ENCODE measurements around the gene SLC24A4.
"Not testable (repeated sequence)": the region's sequence is repeated elsewhere in the genome, so short reads cannot be mapped to it uniquely, and the experiment has no call there.

Gene SLC24A4

GRCh38 chr14:92400579-92401444 lies 77.8 kb downstream of the SLC24A4 start:
- no peak for DNase-seq (ENCODE audit: low read depth in 1 of 2, low spot score in 1 of 2)

DNA sequence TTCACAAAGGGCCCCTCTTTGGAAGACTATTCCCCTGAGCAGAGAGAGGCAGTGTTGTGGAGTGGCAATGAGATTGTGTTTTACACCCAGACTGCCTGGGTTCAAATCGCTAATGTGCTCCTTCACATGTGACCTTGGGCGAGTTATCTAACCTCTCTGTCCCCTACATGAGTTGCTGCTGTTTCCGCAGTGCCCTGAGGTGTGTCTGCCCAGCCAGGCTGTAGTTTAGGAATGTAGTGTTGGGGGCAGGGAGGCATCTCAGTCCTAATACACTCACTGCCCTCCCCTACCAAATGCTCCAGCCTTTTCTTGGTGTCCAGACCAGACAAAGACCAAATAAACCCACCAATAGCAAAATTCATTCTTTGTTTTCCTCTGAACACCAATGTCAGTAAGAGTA lies 78.6 kb downstream of the SLC24A4 start:
- DNase-seq (ENCODE audit: low read depth in 1 of 2, low spot score in 1 of 2): no peak

DNA sequence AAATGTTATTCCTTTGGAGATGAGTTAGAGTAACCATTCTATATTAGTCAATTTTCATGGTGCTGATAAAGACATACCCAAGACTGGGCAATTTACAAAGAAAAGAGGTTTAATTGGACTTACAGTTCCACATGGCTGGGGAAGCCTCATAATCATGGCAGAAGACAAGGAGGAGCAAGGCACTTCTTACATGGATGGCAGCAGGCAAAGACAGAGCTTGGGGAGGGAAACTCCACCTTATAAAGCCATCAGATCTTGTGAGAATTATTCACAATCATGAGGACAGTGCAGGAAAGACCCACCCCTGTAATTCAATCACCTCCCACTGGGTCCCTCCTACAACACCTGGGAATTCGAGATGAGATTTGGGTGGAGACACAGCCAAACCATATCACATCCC lies 79.5 kb downstream of the SLC24A4 start:
- not testable (repeated sequence) for DNase-seq (ENCODE audit: low read depth in 1 of 2, low spot score in 1 of 2)

- no peak for DNase-seq (ENCODE audit: low read depth in 1 of 2, low spot score in 1 of 2)
Measured at GRCh38 chr14:92404018-92404417, 81.1 kb downstream of the SLC24A4 start.

GRCh38 chr14:92404421-92404820 lies 81.5 kb downstream of the SLC24A4 start:
- no peak for DNase-seq (ENCODE audit: low read depth in 1 of 2, low spot score in 1 of 2)

DNA sequence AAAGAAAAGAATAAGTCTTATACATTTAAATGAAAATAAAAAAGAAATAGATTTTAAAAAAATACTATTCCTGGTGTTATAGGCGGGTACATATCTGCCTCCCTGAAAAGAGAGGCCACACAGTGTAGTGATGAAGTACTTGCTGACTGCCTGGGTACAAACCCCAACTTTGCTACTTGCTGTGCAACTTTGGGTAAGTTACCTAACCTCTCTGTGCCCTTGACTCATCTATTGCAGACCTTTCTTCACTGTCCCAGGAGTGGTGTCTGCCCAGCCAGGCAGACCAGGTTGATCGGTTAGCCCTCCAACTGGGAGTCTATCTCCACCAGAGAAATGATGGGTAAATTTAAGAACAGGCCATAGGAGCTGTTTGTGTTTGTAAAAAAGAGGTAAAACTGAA lies 82.0 kb downstream of the SLC24A4 start:
- no peak for DNase-seq (ENCODE audit: low read depth in 1 of 2, low spot score in 1 of 2)

DNA sequence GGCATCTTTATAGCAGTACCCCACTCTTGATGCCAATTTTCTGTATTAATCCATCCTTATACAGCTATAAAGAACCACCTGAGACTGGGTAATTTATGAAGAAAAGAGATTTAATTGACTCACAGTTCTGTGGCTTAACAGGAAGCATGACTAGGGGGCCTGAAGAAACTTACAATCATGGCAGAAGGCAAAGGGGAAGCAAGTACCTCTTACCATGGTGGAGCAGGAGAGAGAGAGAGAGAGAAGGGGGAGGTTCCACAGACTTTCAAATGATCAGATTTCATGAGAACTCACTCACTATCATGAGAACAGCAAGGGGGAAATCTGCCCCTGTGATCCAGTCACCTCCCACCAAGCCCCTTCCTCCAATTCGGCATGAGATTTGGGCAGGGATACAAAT lies 84.4 kb downstream of the SLC24A4 start:
- DNase-seq (ENCODE audit: low read depth in 1 of 2, low spot score in 1 of 2): no peak

DNA sequence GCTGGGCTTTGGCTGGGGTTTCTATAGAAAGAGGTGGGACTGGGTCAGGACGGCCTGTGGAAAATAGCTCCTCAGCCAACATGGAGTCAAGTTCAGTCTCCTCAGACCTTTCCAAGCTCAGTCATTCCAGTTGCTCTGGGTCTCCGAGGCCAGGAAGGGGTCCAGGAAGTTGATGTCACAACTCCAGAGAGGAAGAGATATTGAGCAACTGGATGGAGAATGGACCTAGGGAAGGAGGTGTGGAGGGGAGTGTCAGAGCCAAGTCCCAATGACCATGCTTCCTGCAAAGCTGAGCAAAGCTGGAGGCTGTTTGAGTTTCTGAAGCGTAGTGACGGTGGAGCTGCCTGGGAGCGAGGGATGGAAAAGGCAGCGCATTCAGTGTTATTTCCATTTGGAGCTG lies 86.1 kb downstream of the SLC24A4 start:
- no peak for DNase-seq (ENCODE audit: low read depth in 1 of 2, low spot score in 1 of 2)

DNA sequence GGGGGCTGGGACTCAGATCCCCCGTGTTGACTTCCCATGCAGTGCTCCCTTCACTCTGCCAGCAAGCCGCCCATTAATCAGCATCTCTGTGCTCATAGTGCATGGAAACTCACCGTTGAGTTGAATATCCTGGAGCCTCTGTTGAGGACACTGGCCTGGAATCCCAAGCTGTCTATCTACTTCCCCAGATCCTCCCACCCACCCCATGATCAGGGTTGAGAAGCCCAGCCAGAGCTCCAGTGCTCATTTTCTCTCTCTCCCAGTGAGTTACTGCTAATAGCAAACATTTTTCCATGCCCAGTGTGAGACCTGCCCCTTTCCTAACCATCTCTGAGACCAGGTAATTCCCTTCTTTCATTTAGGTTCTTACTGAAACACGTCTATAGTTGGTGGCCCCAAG lies 88.2 kb downstream of the SLC24A4 start:
- no peak for DNase-seq (ENCODE audit: low read depth in 1 of 2, low spot score in 1 of 2)

GRCh38 chr14:92411941-92412340 lies 89.0 kb downstream of the SLC24A4 start:
- no peak for DNase-seq (ENCODE audit: low read depth in 1 of 2, low spot score in 1 of 2)

DNA sequence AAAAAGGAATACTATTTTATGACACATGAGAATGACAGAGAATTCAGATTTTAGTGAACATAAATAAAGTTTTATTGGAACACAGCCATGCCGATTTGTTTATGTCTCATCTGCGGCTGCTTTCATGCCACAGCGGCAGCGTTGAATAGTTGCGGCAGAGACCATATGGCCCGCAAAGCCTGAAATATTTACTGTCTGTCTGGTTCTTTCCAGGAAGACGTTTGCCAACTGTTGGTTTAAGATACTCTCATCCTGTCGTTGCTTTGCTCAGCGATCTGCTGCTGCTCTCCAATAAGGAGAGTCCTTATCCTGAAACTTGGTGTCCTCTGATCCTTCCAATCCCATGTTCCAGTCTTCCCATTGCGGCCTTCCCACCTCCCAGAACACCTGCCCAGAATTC lies 89.9 kb downstream of the SLC24A4 start:
- DNase-seq (ENCODE audit: low read depth in 1 of 2, low spot score in 1 of 2): no peak

DNA sequence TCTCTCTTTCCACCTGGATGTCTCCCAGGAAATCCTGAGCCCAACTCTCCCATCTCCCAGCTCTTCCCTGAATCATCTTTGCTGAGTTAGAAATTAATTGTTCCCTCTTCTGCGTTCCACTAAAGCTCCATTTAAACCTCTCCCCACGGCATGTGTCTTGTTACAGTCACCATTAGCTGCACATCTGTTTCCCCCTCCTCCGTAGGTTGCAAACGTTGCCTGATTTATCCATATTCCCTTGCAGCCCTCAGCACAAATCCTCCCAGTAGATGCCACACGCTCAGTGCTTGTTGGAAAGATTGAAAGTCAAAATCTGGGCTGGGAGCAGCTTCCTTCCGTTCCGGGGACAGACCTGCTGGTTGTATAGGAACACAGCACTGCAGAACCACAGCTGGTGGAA lies 90.4 kb downstream of the SLC24A4 start:
- no peak for DNase-seq (ENCODE audit: low read depth in 1 of 2, low spot score in 1 of 2)

DNA sequence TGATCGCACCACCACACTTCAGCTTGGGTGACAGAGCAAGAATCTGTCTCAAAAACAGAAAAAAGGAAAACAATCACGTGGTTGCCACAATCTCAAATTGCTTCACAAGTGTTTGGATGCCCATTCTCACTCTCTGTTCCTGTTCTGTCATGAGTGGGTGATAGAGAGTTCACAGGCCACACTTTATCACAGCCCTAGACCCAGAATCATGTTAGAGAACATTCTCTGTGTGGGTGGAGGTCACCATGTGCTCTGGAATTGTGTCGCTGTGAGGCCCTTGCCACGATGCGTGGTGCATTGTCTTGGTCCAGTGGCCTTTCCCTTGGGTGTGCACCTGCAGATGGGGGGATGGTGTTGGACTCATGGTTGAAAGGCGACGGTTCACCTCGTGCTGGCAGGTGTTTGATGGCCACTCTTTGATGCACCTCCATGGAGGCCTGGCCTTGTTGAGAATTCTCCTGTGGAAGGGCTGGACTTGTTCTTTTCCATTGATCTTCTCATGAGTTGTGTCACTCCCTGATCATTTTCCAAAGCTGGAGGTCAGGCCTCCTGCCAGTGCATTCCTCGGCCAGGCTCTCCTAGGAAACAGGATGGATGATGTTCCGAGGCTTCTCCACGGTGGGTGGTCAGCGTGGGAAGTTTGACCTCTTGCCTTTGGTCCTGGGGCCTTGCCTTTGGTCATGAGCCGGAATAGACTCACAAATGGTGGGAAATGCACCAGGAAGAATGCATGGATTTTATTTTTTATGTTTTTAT lies 91.9 kb downstream of the SLC24A4 start:
- no peak for DNase-seq (ENCODE audit: low read depth in 1 of 2, low spot score in 1 of 2)

GRCh38 chr14:92415969-92416368 lies 93.0 kb downstream of the SLC24A4 start:
- no peak for DNase-seq (ENCODE audit: low read depth in 1 of 2, low spot score in 1 of 2)

DNA sequence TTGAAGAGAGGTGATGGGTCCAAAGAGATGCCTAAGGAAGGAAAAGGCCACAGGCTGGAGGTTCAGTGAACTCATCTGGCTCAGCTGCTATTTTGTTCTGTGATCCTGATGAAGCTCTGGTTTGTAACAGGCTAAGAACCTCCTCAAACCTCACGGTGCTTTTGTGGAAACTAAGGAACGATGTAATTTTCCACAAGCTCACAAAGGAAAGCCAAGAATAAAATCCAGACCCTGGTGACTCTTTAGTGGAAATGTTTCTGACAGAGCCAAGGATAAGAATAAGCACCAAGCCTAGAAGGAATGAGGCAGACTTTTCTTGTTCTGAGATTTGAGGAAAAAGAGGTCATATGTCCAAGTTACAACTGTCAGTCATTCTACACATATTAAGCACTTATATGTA lies 93.6 kb downstream of the SLC24A4 start:
- DNase-seq (ENCODE audit: low read depth in 1 of 2, low spot score in 1 of 2): no peak

DNA sequence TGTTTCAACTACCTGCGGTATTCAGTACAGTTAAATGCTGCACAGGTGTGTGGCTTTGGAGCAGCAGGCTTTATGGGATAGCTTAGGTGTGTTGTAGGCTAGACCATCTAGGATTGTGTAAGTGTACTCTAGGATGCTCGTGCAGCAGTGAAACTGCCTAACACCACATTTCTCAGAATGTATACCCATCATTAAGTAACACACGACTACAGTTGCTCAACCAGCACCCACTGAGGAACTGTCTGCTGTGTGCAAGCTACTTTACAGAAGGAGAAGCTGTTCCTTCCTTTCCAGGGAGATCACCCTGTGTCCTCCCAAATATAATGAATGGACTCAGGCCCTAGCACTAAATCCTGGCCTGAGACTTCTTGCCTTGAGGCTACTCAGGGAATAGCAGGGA lies 94.8 kb downstream of the SLC24A4 start:
- DNase-seq (ENCODE audit: low read depth in 1 of 2, low spot score in 1 of 2): no peak

DNA sequence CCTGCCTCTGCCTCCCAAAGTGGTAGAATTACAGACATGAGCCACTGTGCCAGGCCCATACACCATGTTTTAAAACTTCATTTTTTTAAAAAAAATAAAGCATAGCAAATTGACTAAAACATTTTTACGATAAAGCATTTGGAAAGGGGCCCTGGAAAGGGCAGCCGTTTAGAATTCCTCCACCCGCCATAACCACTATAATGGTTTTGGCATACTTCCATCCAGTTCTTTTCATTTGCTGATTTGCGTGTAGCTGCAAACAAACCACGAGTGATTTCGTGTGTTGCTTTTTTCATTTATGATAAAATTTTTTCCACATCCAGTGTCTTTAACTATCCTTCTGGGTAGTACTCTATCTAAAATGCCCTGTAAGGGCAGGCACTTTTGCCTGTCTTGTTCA lies 98.8 kb downstream of the SLC24A4 start:
- no peak for DNase-seq (ENCODE audit: low read depth in 1 of 2, low spot score in 1 of 2)

GRCh38 chr14:92425101-92425500 lies 102.1 kb downstream of the SLC24A4 start:
- no peak for DNase-seq (ENCODE audit: low read depth in 1 of 2, low spot score in 1 of 2)

- no peak for DNase-seq (ENCODE audit: low read depth in 1 of 2, low spot score in 1 of 2)
Measured at GRCh38 chr14:92426237-92426636, 103.3 kb downstream of the SLC24A4 start.

- no peak for DNase-seq (ENCODE audit: low read depth in 1 of 2, low spot score in 1 of 2)
Measured at GRCh38 chr14:92427096-92427495, 104.1 kb downstream of the SLC24A4 start.

DNA sequence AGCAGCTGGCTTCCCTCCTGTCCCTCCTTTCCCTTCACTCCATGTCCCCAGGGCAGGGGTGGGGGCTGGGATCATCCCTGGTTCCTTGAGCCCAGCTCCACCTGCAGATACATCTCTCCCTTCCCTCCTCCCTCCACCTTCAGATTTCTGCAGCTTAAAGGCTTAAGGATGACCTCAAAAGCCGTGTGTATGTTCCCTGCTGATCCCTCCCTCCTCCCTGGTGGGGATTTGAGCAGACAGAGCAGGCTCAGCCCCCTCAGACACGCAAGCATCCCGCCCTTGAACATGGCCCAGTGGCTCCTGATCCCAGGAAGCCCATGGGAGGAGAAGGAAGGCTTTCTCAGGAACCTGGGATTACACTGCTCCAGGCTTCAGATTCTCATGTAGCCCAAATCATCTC lies 107.7 kb downstream of the SLC24A4 start:
- no peak for DNase-seq (ENCODE audit: low read depth in 1 of 2, low spot score in 1 of 2)

GRCh38 chr14:92431199-92431725 lies 108.3 kb downstream of the SLC24A4 start:
- no peak for DNase-seq (ENCODE audit: low read depth in 1 of 2, low spot score in 1 of 2)

Data from activated CD4-positive, alpha-beta T cell treated with anti-CD3 and anti-CD28 coated beads, Interleukin-2, amount 50 U/mL, for 24 hours (primary cell).